NCI-H146 (cell line): Measurements from ENCODE around the gene SHC3.

ENCODE experiments used
- DNase-seq: peaks from one replicate; lab custom pipeline; 2025; lab: John Stamatoyannopoulos, UW

Gene SHC3

GRCh38 chr9:89109666-89110065 lies 69.0 kb downstream of the SHC3 start:
- DNase-seq, result no peak

GRCh38 chr9:89107406-89107805 lies 71.2 kb downstream of the SHC3 start:
- DNase-seq, result no peak

DNA sequence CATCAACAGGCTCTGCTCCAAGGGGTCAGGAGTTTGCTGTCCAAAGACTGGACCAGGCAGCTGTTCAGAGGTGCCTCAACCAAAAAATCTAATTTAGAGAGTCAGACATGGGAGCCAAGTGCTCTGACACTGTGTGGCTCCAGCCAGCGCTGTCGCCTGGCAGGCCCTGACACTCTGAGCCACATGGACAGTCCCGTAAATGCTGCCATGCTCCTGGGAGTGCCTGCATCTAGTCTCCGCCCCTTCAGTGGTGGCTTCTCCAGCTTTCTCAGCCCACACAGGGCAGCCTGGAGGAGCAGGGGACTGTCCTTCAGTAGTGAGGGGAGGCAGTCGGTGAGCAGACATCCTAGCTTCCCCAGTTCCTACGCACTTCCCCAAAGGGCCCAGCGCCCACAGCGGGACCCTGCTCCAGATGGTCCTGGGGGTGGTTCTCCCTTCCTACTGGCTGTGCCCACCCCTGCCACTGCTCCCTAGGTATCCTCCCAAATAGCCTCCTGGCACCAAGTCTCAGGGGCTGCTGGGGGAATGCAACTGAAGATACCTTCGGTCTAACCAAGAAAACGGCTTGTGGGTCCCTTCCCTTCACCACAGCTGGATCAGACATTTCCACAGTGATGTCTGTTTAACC lies 72.3 kb downstream of the SHC3 start:
- no peak for DNase-seq

DNA sequence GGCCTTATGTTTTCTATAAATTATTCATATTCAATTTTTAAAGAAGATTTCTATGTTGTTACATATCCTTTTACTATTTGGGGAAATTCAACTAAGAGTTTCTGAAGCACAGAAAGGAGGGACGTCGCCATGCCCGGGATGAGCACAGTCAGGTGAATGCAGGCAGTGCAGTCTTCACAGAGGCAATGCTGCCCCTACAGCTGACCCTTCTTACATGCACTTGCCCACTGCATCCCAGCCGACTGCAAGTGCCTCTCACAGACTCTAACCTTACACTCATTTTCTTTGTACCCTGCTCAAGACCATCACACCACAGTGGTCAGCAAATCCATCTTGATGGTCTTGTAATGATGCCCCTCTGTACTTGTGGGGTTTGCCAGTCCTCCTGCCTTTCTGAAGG lies 73.8 kb downstream of the SHC3 start:
- no peak for DNase-seq

- no peak for DNase-seq
These were observed 81.4 kb downstream of the SHC3 start for GRCh38 chr9:89097219-89097618.

DNA sequence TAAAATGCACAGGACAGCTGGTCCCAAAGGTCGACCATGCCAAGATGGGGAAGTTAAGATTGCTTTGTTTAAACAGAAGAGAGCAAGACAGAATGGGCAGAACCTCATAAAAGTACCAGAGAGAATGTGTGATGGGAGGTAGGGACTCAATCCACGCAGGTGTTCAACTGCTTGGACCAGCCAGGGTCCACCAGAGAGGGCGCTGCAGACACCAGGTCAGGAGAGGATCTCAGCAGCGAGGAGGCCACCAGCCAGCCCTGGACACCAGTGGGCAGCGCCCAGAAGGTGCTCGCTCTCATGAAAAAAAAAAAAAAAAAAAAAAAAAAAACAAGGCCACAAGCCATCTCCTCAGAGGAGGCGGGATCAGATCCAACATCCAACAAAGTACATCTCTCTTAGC lies 81.8 kb downstream of the SHC3 start:
- DNase-seq, result no peak

DNA sequence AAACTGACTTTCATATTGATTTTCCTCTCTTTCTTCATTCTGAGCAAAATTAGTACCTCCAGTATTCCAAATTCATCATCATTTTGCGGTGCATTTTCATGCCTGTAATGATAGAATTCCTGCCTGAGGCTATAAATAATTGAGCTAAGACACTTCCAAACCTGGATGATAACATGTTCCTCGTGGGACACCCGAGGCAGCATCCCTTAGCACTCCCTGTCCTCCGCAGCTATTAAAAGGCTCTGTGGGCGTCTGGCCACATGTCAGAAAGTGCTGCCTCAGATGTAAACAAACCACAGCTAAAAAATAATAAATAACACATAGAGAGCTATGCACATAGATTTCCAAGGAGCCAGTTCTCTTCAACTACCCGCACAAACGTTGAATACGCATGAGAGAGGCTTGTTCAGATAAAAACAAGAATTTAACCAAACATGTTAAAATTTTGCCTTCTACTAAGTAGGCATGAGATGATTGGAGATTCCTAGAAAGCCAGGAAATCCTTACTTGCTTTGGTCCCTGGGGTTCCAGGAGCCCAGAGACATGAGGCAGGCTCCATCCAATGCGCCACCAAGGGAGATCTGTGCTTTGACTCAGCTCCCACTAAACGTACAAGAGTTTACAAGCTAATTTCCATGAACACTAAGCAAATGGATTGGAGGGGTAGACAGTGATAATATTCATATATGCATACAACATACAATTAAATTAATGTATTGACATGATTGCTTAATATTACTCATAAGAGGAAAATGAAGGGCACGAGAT lies 82.7 kb downstream of the SHC3 start:
- DNase-seq, result no peak

- no peak for DNase-seq
These were observed 85.2 kb downstream of the SHC3 start for GRCh38 chr9:89093201-89093975.

GRCh38 chr9:89089176-89089575 lies 89.4 kb downstream of the SHC3 start:
- DNase-seq, result no peak

GRCh38 chr9:89083626-89084025 lies 95.0 kb downstream of the SHC3 start:
- no peak for DNase-seq

DNA sequence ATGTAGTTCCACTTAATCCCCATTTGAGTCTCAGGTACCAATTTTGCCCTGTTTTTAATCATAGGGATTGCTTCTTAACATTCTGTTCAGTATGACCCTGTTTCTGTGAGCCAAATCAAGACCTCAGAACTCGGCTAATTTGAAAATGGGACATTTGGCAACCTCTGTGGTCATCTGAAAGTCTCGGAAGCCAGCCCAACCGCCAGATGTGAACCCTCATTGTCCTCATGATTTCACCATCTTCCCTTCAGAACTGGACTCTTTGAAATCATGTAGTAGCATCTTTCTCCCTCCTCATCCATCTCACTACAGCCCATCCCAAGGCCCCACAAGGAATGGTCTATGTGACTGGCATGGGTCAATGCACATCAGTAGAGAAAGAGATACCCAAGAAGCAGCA lies 98.4 kb downstream of the SHC3 start:
- DNase-seq, result no peak

- DNase-seq, result no peak
These were observed 99.2 kb downstream of the SHC3 start for GRCh38 chr9:89079391-89079790.

DNA sequence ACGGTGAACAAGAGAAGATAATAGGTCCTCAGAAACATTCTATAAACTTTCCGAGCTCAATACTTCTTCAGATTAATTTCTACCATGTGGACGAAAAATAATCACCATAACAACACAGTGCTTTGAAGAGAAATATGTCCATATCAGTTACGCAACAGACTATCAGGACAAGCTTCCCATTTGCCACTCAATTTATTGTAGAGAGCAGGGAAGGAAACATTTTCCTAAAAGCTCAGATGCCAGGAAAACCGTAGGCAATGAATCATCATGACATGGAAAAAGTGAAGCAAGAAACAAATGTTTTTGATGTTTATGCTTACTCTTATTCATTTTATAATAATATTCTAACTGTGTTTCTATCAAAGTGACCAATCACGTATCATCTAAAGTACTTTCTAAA lies 99.8 kb downstream of the SHC3 start:
- DNase-seq, result no peak

GRCh38 chr9:89078421-89078820 lies 100.2 kb downstream of the SHC3 start:
- no peak for DNase-seq

- DNase-seq, result no peak
These were observed 101.1 kb downstream of the SHC3 start for GRCh38 chr9:89077519-89077918.

DNA sequence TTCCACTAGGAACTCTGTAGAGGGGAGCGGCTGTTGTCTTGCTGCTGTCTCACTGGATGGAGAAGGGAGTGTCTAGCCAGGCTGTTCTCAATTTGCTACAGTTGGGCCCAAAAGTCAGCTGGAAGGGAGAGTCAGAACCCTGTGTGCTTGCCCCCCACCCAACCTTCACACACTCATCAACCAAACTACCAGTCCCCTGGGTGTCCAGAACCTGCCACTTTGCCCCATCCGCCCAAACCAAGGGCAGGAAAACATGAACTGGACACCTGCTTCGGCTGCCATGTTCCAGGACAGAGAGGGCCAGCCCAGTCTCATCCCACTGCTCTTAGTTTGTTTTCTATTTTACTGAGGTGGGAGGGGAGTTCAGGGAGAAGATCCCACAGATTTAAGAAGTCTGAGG lies 105.2 kb downstream of the SHC3 start:
- DNase-seq, result no peak

DNA sequence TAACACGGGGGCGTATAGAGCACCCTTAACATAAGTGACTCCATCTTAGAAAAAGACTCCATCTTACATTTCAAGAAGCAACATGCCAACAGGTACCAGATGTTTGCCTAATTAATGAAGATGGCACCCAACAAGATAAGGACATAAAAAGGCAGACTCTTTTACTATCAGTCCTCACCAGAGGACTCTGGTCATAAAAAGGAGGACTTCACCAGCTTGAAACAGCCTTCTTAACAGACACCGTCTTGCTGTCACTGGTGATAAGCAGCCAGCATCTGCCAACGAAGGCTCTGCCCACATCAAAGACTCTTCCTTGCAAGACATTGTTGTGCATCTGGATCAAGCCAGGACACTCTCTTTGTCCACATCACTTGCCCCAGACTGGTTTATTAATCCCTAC lies 107.0 kb downstream of the SHC3 start:
- no peak for DNase-seq

DNA sequence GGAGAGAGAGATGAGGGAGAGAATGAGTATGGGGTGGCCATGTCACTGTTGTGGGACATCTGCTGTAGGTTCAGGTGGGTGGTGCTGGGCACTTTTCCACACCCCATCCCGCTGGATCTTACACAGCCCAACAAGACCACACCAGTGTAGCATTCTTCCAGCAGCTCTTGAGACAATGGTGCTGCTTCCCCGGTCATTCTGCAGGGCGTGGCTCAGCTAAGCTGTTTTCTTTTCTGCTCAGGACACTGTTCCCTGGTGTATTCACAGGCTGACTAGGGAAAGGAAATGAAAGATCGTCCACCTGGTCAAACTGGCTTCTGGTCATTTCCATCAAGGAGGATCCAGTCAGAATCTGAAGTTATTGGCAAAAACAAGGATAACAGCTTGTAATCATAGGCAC lies 111.8 kb downstream of the SHC3 start:
- no peak for DNase-seq

DNA sequence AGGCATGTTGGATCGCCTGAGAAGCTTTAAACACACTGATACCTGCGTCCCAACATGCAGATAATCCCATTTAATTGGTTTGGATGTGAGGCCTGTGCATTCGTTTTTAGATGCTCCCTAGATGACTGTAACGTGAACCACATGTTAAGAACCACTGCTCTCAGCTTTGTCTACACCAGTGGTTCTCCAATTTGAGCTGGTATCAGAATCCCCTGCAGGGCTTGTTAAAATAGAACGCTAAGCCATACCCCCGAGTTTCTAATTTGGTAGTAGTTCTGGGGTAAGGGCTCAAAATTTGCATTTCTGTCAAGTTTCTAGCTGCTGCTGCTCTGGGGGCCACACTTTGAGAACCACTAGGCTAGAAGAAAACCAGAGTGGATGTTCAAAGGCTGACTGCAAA lies 112.7 kb downstream of the SHC3 start:
- no peak for DNase-seq

DNA sequence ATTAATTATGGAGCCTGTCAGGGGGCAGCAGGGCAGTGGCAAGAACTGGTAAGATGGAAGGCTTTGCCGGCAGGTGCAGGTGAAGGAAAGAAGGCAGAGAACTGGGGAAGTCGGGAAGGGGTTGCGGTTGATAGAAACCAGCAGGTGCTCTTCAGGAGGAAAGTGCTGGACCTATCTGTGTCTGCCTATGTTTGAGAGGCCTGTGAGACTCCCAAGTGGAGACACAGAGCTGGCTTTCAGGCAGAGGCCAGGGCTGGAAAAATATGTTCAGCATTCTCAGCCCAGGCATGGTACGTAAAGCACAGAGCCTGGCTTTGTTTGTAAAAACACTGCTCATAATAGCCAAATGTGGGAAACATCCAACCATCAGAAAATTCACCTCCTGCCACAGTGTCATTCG lies 117.8 kb downstream of the SHC3 start:
- no peak for DNase-seq

DNA sequence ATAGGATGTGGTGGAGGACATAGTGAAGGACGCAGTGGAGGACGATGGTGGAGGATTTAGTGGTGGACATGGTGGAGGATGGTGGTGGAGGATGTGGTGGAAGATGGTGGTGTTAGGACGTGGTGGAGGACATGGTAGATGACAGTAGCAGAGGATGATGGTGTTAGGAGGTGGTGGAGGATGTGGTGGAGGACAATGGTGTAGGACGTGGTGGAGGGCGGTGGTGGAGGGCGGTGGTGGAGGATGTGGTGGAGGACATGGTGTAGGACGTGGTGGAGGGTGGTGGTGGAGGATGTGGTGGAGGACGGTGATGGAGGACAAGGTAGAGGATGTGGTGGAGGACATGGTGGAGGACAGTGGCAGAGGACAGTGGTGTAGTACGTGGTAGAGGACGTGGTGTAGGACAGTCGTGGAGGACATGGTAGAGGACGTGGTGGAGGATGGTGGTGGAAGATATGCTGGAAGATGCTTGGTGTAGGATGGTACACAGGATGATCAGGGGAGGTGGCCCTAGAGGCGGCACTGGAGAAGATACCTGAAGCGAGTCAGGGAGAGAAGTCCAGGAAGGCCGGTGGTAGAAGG lies 118.6 kb downstream of the SHC3 start:
- DNase-seq, result no peak

DNA sequence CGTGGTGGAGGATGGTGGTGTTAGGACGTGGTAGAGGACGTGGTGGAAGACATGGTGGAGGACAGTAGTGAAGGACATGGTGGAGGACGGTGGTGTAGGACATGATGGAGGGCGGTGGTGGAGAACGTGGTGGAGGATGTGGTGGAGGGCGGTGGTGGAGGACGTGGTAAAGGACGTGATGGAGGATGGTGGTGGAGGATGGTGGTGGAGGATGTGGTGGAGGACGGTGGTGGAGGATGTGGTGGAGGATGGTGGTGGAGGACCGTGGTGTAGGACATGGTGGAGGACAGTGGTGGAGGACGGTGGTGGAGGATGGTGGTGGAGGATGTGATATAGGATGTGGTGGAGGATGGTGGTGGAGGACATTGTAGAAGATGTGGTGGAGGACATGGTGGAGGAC lies 119.7 kb downstream of the SHC3 start:
- no peak for DNase-seq
